HG02571 (cell line): ENCODE measurements around the gene B3GALT6.

Experiments used
- ATAC-seq: cut with Tn5 transposase; IDR thresholded peaks from one replicate; pipeline ENCODE4 v1.9.1; 2021; ENCODE audit warnings: mild to moderate bottlenecking, moderate library complexity; ENCODE audit not compliant: unreplicated experiment

B3GALT6 gene

DNA sequence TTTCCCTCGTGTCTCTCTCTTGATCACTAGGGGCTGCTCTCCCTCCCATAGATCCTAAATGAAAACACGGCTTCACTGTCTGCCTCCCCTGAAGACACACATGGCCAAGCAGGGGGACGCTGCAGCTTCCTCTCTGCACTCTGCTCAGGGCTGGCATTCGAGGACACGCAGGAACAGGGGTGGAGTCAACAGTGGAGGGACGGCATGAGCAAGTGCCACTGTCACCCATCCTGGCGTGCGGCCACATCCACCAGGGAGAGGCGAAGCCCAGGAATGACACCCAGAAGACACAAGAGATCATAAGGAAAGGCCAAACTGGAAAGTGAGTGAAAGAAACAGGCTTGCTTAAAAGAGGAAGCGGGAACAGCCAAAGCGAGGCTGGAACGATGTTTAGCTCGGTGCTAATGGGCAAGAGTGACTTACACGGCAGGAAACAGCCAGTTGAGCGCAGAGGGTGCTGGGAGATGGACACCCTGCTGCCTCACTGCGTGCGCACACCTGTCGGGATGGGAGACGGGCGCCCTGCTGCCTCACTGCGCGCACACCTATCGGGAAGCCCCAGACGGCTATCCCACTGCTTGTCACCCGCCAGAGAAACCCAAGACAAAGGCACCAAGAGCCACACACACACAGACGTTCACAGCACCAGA lies 28.0 kb downstream of the B3GALT6 start:
- no peak for ATAC-seq

DNA sequence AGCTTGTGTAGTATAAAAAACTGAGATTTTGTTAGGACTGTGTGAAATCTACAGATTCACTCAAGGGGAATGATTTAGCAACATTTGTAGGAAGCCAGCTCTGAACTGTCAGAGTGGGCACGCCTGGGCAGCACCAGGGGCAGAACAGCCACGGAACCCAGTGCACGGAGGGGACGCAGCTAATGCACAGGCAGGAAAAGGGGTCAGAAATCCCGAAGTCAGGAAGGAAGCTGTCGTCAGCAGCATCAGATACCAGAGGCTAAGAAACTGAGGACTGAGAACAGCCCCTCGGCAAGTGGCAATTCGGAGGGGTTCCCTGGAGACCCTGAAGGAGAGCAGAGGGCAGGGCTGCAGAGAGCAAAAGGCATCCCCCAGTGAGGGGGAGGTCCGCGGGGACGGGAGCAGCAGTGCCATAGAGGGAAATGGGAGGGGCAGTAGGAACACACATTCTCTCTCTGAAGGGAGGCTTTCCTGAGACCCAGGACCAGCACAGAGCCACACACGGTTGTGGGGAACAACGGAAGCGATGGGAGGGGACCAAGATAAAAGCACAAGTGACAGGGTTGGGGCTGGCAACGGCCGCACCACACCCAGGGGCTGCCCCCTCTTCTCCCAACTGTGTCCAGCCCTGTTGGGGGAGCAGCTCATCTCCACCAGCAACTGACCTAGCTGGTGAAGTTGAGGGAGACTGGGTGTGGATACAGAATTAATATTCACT lies 29.0 kb downstream of the B3GALT6 start:
- no peak for ATAC-seq

DNA sequence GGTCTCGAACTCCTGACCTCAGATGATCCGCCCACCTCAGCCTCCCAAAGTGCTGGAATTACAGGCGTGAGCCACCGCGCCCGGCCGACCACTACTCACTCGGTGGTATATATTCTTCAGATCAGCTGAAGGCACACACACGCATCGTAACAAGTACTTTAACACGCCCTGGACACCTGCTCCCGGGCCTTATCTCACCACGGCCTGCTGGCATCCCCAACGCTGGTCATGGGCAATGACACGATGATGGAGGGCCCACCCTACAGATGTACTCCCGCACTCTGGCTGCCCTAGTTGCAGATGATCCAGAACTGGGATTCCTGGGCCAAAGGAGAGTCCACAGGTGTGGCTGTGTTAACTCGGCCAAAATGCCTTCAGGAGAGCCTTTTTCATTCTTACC lies 30.0 kb downstream of the B3GALT6 start:
- ATAC-seq = no peak

DNA sequence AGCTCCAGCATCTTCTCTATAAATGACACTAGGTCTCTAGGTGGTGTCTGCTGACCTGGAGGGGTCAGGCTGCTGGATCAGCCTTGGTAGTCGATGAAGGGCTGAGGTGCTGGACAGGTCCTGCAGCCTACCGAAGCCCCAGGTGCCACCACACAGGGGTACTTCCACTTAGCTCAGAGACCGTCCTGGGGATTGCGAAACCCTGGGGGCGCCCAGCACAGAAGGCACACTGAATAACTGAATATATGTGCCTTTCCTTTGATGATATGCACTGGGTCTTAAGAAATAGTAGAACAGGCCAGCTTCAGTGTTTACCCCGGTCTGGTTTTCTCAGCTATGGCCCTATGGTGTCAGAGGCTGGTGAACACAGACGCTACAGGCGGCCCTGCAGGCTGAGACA lies 30.7 kb downstream of the B3GALT6 start:
- ATAC-seq = no peak

DNA sequence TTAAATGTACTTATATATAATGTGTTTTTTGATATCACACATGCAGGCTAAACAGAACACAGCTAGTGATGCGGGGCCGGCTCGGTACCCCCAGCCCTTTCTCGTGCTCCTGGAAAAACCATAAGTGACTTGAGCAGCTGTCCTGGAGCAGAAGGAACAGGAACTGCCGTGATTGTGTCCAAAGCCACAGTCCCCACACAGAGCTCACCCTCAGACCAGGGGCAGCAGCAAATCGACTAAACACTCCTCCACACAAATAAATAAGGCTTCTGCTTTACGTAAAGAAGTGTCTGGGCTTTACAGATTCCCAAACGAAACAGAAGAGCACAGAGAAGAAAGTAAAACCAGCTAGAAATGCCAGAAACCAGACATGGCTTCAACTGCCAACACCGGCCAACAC lies 32.0 kb downstream of the B3GALT6 start:
- no peak for ATAC-seq

DNA sequence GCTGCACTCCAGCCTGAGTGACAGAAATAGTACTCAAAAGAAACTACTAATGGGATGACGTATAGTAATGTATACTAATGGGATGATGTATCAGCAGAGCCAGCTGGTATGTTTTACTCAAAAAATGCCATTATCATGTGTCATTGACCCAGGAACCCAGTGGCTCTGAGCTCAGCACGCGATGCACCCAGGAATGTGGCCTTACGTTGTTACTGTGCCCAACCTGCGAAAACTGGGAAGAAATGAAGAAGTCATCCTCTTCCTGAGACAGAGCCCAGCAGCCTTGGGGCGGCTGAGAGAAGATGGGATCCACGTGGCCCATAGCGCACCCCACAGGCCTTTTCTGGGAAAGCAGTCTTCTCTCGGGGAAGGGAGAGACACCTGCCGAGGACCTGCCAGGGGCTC lies 32.8 kb downstream of the B3GALT6 start:
- no peak for ATAC-seq

DNA sequence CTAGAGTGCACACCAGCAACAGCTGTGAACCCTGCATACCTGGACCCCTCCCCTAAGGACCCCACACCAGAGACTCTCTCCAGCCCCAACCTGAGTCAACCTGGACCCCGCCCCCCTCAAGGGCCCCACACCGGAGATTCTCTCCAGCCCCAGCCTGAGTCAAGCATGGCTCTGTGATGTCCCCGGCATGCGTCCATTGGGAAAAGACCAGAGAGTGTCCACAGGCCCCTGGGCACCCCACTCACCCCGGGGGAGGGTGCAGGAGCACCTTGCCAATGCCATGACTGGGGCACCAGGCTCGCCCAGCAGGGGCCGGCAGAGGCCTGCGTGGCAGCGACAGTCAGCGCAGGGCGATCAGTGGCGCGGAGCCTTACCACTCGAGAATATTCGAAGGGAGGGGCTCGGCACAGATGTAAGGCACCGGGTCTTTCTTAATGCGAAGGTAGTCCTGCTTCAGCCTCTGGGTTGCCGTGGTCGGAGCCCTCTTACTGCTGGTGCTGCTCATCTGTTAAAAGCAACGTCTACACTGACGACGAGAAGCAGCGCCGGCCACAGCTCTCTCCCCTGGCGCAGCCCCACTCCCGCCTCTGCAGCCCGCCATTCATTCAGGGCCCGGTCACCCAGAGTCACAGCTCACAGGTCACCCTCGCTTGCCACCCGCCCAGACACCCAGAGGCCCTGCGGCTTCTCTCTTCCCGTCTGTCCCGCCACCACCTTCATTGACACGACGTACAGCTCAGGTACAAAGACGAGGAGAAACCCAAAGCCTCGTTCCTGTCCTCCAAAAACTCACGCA lies 35.6 kb downstream of the B3GALT6 start:
- ATAC-seq = no peak

DNA sequence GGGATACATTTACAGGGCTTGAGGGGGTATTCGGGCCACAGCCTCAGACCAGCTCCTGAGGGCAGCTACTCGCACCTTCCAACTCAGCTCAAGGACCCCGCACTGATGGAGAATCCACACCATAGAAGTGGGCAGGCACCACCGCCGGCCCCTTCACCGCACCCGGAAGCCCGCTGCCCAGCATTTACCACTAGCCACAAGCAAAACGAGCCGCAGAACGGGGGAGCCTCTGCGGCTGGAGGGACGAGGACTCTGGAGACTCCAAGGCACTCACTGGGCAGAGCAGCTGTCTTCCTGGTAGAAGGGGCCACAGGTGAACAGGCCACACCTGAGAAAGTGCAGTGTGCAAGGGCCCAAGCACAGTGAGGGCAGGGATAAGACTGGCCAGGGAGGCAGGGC lies 36.2 kb downstream of the B3GALT6 start:
- no peak for ATAC-seq

DNA sequence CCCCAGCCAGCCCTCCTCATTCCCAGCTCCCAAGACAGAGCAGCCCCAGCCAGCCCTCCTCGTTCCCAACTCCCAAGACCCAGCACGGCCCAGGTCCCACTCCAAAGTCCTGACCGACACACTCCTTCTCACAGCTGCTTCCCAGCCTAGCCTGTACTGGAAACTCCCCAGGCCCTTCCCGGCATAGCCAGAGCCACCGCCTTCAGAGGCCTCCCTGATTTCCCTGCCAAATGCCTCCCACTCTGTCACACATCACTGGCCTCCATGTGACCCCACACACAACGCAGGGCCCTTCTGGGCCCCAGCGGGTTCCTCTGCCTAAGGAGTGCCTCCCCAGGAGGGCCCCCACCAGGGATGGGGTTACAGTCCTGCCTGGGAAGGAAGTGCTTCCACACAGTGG lies 38.8 kb downstream of the B3GALT6 start:
- no peak for ATAC-seq

DNA sequence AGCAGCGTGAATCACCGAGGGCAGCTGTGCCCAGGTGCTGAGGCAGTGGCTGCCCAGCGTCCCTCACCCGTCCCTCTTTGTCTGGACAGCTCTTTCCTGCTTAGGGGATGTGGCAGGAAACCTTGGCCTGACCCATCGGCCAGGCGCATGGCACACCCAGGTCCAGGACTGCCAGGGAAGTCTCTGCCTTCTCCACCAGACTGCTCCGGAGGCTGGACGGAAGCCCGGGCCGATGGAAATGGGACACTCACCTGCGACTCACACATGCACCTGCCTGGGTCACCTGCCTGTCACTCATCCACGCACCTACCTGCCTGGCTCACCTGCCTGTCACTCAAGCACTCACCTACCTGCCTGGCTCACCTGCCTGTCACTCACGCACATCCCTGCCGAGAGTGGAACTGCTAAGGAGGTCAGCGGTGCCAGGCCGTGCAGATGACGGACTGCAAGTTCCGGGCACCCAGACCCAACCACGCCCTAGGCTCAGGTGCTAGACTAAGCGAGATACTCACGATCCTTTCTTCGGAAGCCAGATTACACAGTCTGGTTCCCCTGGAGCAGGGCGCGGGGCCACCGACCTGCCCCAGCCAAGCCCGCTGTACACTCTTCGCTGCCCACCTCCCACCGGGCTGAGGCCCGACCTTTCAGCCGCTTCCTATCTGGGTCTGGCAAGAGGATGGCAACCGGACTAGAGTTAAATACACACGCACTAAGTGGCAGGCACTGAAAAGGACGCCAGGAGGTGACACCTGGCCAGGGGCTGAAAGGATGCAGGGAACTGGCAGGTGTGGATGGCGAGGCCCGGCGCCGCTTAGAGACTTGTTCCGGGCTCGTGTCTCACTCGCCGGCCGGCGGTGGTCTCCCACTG lies 40.5 kb downstream of the B3GALT6 start:
- ATAC-seq = no peak

DNA sequence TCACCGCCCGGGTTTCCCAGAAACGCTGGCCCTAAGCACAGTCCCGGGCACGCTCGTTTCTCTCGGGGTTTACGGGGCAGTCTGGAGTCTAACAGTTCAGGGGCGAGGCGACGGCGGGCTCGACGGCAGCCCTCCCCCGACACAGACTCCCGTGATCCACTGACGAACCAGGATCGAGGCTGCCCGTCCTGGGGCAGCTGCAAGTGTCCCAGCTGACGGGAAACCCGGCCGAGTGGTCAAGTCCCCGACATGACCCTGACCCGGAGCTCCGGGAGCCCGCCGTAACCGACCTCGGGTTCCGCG lies 41.1 kb downstream of the B3GALT6 start:
- ATAC-seq = no peak

DNA sequence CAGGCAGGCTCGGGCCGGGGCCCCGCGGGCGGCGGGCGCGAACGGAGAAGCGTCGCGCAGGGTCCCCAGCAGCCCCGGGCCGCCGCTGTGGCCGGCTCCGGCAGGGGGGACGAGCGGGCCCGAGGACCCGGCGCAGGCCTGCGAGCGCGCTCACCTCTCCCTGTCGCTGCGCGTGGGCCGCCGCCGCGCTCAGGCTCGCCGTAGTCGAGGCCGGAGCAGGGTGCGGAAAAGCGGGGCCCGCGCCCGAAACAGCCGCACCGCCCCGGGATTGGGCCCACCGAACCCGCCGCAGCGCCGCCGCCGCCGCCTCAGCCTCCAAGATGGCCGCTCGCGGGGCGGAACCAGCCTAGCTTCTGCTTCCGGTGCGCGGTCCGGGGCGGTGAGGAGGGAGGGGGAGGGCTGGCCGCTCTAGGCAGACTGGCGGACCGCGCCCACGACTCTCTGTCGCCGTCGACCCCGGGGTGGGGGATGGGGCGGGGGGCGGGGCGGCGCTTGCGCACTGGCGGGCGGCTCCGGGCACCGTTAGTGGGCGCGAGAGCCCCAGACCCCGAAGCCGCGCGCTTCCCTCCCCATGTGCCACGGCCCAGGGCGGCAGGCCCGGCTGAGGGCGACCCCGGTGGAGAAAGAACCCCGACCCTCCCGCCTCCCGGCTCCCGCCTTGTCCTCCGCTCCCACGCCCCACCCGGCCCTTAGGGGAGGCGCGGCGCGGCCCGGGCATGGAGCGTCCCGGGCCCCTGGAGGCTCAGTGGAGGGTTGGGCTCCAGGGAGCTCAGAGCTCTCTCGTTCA lies 41.7 kb downstream of the B3GALT6 start, which contains the start of gene UBE2J2:
UBE2J2 (minus strand) TSS at position 343 of the 787 bp plus-strand sequence. CDS start 5,862 bp downstream, outside the sequence.
- ATAC-seq = peak; percentile 69

DNA sequence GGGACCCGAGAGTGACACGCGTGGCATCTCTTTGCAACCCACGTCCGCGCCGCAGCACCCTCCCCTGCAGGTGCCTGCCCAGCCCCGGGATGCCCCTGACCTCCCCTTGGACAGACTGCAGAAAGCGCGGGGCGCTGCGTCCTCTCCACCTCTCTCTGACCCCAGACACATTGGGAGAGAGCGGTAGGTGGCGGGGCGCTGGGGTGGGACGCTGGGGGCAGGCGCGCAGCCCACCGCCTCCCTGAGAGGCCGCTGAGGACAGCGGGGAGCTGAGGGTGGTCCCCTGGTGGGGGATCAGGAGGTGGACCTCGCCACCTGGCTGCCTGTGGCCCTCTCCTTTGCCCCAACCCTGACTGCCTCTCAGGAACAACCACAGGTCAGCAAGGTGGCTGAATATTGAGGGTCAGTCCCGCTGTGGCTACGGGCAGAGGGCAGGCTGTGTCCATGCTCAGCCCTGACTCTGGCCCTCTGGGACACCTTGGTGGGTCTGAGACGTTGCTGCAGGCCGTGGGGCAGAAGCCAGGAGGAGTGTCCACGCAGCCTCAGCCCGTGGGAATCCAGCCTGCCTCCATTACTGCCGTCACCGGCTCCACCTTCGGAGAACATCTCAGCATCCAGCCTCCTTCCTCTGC lies 42.4 kb downstream of the B3GALT6 start:
- no peak for ATAC-seq

DNA sequence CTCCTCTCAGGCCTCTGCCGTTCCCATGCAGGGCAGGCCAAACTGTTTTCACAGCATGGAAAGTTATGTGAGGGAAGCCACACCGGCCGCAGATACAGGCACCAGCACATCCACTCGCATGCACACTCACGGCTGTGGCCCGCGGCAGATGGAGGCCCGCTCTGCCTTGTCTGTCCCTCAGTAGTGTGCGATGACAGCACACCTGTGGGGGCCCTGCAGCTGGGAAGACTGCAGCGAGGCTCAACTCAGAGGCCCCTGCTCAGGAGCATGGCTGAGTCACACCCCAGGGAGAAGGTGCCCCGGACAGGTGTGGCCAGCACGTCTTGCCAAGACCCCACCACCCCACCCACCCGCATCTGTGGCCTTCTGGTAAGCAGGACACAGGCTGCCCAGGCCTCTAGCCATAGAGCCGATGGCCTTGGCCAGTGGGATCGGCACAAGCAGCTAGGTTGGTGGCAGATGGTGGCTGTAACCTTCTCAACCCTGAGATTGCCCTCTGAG lies 42.9 kb downstream of the B3GALT6 start:
- ATAC-seq = no peak

DNA sequence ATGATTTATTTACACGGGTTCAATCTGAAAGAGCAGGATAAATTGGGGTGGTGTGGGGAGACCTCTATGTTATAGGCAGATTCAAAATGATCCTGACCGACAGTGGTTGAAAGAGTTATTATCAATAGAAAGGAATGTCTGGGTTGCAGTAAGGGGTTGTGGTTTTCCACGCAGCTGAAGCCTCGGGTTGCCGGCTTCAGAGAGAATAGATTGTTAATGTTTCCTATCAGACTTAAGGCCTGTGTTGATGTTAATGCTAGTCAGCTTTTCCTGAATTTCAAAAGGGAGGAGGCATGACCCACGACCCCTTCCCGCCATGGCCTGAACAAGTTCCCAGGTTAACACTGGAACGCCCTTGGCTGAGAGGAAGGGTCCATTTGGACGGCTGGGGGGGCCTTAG lies 43.8 kb downstream of the B3GALT6 start:
- ATAC-seq = no peak

DNA sequence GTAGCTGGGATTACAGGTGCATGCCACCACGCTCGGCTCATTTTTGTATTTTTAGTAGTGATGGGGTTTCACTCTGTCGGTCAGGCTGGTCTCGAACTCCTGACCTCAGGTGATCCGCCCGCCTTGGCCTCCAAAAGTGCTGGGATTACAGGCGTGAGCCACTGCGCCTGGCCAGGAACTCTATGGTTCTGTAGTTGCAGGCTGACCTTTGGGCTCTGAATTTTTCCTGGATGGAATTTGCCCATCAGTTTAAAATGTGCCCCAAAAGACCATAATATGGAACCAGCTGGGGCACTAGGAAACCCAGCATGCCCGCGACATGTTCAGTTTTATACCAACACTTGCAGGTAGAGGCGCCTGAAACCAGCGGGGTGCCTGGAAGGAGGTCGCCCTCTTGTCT lies 46.6 kb downstream of the B3GALT6 start:
- ATAC-seq = no peak

DNA sequence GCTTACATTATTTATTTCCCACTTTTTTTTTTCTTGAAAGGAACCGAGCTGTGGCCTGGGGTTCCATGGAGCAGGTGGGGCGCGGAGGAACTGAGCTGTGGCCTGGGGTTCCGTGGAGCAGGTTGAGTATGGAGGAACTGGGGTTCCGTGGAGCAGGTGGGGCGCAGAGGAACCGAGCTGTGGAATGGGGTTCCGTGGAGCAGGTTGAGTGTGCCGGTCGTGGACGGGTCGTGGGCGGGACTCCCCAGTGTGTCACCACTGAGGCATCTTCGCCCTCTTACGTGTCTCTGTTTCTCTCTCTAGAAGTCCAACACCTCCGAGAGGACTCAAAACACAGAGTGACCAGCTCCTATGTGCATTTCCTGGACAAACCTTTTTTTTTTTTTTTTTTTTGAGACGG lies 47.0 kb downstream of the B3GALT6 start:
- no peak for ATAC-seq

DNA sequence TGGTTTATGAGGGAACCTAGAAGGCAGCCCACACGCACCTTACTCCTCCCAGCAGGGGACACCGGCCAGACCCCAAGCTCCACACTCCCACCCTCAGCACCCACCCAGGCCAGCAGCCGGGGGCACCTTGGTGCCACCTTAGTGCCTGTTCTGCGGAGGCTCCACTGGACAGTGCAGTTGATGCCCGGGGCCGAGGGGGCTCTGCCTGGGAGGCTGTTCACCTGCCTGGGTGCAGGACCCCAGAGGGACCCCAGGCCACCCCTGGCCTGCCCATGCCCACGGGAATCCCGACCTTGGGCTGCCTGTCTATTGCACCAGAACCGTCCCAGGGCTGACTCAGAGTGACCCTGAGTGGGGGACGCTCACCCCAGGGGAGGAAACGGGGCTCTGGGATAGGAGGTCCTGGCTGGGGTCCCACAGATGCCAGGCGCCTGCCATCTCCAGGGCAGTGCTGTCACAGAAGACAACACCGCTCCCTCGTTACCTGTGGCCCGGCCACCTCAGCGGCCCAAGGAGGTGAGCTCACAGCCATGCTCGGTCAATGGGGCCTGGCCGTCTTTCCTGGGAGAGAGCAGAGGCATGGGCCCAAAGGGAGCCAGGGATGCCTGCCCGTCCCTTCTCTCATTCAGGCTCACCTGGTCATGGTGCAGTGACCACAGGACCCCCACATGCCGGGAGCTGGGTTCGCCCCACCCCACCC lies 48.9 kb downstream of the B3GALT6 start:
- no peak for ATAC-seq
